T-helper 2 cell treated with Interferon-gamma antibody and Interleukin-4, amounts not matched to agents 5 μg/mL and 100 μg/mL, for 36 hours (primary cell): ENCODE data around the gene GRK2.
A peak's percentile ranks its signal among the peaks of the same experiment; 100 is the strongest.

Experiments used
- DNase-seq: peaks from one replicate; pipeline ENCODE4 v3.0.0; 2021; ENCODE audit warnings: low spot score
- H3K27ac Mint-ChIP-seq: one replicate; pipeline ENCODE4 v1.8.0; 2021; ENCODE audit warnings: mild to moderate bottlenecking, mixed read lengths
- H3K27me3 Mint-ChIP-seq: one replicate; pipeline ENCODE4 v1.8.0; 2021; ENCODE audit warnings: low read depth, mixed read lengths
- H3K36me3 Mint-ChIP-seq: one replicate; pipeline ENCODE4 v1.8.0; 2021; ENCODE audit warnings: low read depth, mixed read lengths
- H3K4me1 Mint-ChIP-seq: one replicate; pipeline ENCODE4 v1.8.0; 2021; ENCODE audit warnings: low read depth, mixed read lengths
- H3K4me3 Mint-ChIP-seq: one replicate; pipeline ENCODE4 v1.8.0; 2022; ENCODE audit warnings: mild to moderate bottlenecking, moderate library complexity, mixed read lengths
- H3K9me3 Mint-ChIP-seq: one replicate; pipeline ENCODE4 v1.8.0; 2021; ENCODE audit warnings: mixed read lengths

GRK2 gene

GRCh38 chr11:67301313-67301921 is 35.1 kb downstream of the GRK2 start:
- Mint-ChIP-seq H3K27me3 (no peaks in the 10 kb centered on the region), H3K36me3 (peaks cover 39% of the 10 kb centered on the region), H3K27ac (no peak overlapping the region), H3K9me3 (peaks cover 7% of the 10 kb centered on the region), H3K4me3 (no peak overlapping the region), H3K4me1 (peaks cover 11% of the 10 kb centered on the region)
- no peak for DNase-seq

GRCh38 chr11:67301951-67302516 is 35.8 kb downstream of the GRK2 start:
- Mint-ChIP-seq H3K9me3 (peaks cover 1% of the 10 kb centered on the region), H3K4me3 (peak overlapping the region; percentile 46), H3K36me3 (peaks cover 32% of the 10 kb centered on the region), H3K4me1 (peaks cover 7% of the 10 kb centered on the region), H3K27ac (no peak overlapping the region), H3K27me3 (no peaks in the 10 kb centered on the region)
- DNase-seq: no peak

- Mint-ChIP-seq H3K27ac (peak overlapping the region; percentile 20), H3K9me3 (no peaks in the 10 kb centered on the region), H3K27me3 (no peaks in the 10 kb centered on the region), H3K36me3 (peaks cover 30% of the 10 kb centered on the region), H3K4me3 (peak overlapping the region; percentile 46), H3K4me1 (peaks cover 7% of the 10 kb centered on the region)
- no peak for DNase-seq
Measured at GRCh38 chr11:67302571-67303131, 36.4 kb downstream of the GRK2 start.

- Mint-ChIP-seq H3K4me3 (peak within 1 kb of the TSS; percentile 46), H3K27ac (peak within 1 kb of the TSS; percentile 20), H3K27me3 (no peaks in the 10 kb centered on the region), H3K4me1 (peaks cover 6% of the 10 kb centered on the region), H3K9me3 (no peaks in the 10 kb centered on the region), H3K36me3 (peaks cover 23% of the 10 kb centered on the region)
- peak; percentile 47 for DNase-seq
Measured at GRCh38 chr11:67303132-67303834, 37.0 kb downstream of the GRK2 start, which contains the start of gene SSH3. Gene SSH3 (plus strand): TSS chr11:67303530. CDS start chr11:67303626, 96 bp downstream.

- Mint-ChIP-seq H3K27me3 (no peaks in the 10 kb centered on the region), H3K9me3 (no peaks in the 10 kb centered on the region), H3K36me3 (peaks cover 17% of the 10 kb centered on the region), H3K27ac (no peak overlapping the region), H3K4me1 (peaks cover 2% of the 10 kb centered on the region), H3K4me3 (peak overlapping the region; percentile 43)
- no peak for DNase-seq
Measured at GRCh38 chr11:67303835-67304411, 37.6 kb downstream of the GRK2 start.

- Mint-ChIP-seq H3K36me3 (peaks cover 16% of the 10 kb centered on the region), H3K27me3 (no peaks in the 10 kb centered on the region), H3K4me1 (peaks cover 2% of the 10 kb centered on the region), H3K27ac (no peak overlapping the region), H3K9me3 (no peaks in the 10 kb centered on the region), H3K4me3 (peak overlapping the region; percentile 11)
- DNase-seq: no peak
Measured at GRCh38 chr11:67304511-67305113, 38.3 kb downstream of the GRK2 start.

GRCh38 chr11:67306769-67307544 is 40.7 kb downstream of the GRK2 start:
- H3K27me3 Mint-ChIP-seq: no peaks in the 10 kb centered on the region
- H3K36me3 Mint-ChIP-seq: peaks cover 13% of the 10 kb centered on the region
- H3K4me3 Mint-ChIP-seq: no peak overlapping the region
- no peaks in the 10 kb centered on the region for H3K9me3 Mint-ChIP-seq
- peaks cover 6% of the 10 kb centered on the region for H3K4me1 Mint-ChIP-seq
- DNase-seq: no peak
- no peak overlapping the region for H3K27ac Mint-ChIP-seq

- Mint-ChIP-seq H3K27me3 (no peaks in the 10 kb centered on the region), H3K4me3 (no peak overlapping the region), H3K4me1 (peaks cover 10% of the 10 kb centered on the region), H3K27ac (no peak overlapping the region), H3K9me3 (no peaks in the 10 kb centered on the region), H3K36me3 (peaks cover 9% of the 10 kb centered on the region)
- no peak for DNase-seq
Measured at GRCh38 chr11:67307545-67308001, 41.3 kb downstream of the GRK2 start.

GRCh38 chr11:67308031-67308866 is 42.0 kb downstream of the GRK2 start:
- DNase-seq: no peak

GRCh38 chr11:67309166-67309565 is 42.9 kb downstream of the GRK2 start:
- H3K36me3 Mint-ChIP-seq: peaks cover 5% of the 10 kb centered on the region
- no peak overlapping the region for H3K27ac Mint-ChIP-seq
- H3K9me3 Mint-ChIP-seq: no peaks in the 10 kb centered on the region
- no peak overlapping the region for H3K4me3 Mint-ChIP-seq
- peaks cover 23% of the 10 kb centered on the region for H3K4me1 Mint-ChIP-seq
- H3K27me3 Mint-ChIP-seq: no peaks in the 10 kb centered on the region
- no peak for DNase-seq

More at GRCh38 chr11:67308031-67308866, 42.0 kb downstream of the GRK2 start:
- Mint-ChIP-seq H3K27me3 (no peaks in the 10 kb centered on the region), H3K36me3 (peaks cover 5% of the 10 kb centered on the region), H3K4me3 (no peak overlapping the region), H3K9me3 (no peaks in the 10 kb centered on the region), H3K4me1 (peaks cover 16% of the 10 kb centered on the region), H3K27ac (no peak overlapping the region)

GRCh38 chr11:67309661-67310061 is 43.4 kb downstream of the GRK2 start:
- no peak for DNase-seq
- no peaks in the 10 kb centered on the region for H3K9me3 Mint-ChIP-seq
- H3K4me1 Mint-ChIP-seq: peaks cover 25% of the 10 kb centered on the region
- H3K27ac Mint-ChIP-seq: peak overlapping the region; percentile 41
- H3K27me3 Mint-ChIP-seq: no peaks in the 10 kb centered on the region
- H3K4me3 Mint-ChIP-seq: no peak overlapping the region
- H3K36me3 Mint-ChIP-seq: peaks cover 5% of the 10 kb centered on the region

- no peaks in the 10 kb centered on the region for H3K9me3 Mint-ChIP-seq
- no peak overlapping the region for H3K27ac Mint-ChIP-seq
- peaks cover 5% of the 10 kb centered on the region for H3K36me3 Mint-ChIP-seq
- no peak for DNase-seq
- no peaks in the 10 kb centered on the region for H3K27me3 Mint-ChIP-seq
- no peak overlapping the region for H3K4me3 Mint-ChIP-seq
- H3K4me1 Mint-ChIP-seq: peaks cover 29% of the 10 kb centered on the region
Measured at GRCh38 chr11:67310246-67311050, 44.2 kb downstream of the GRK2 start.
